GM12878 (cell line): ENCODE measurements around the gene FAM118A. TPM values are rescaled to one million over a fixed set of nuclear protein-coding genes. Genes with fewer than 3 reads are reported as not detected.

Experiments
- ATAC-seq: fragments of 200-7000 bp; cut with Tn5 transposase; 3 replicates; pipeline ENCODE4 v1.9.1; 2020; ENCODE audit warnings: mild to moderate bottlenecking, moderate library complexity
- BruUV-seq: library from RNA; stranded (reverse); fragments of 400-500 nt; replicated peaks from 2 replicates; lab custom pipeline; 2021; lab: Mats Ljungman, UMichigan
- CTCF ChIA-PET: fragments of 300-600 bp; sonication (Branson Sonifier 250); formaldehyde crosslinking; extraction: SDS; loops from one replicate; lab custom pipeline; 2021; ENCODE audit warnings: inconsistent platforms; lab: Yijun Ruan, JAX
- POLR2A ChIA-PET: fragments of 350-600 bp; formaldehyde crosslinking; extraction: SDS; loops from one replicate; lab custom pipeline; 2021; ENCODE audit warnings: inconsistent platforms; lab: Charles Lee
- RAD21 ChIA-PET: fragments of 300-600 bp; sonication (Branson Sonifier 250); formaldehyde crosslinking; loops from one replicate; lab custom pipeline; 2023; ENCODE audit warnings: antibody characterized with exemption; ENCODE audit not compliant: unreplicated experiment; lab: Charles Lee
- SMC1A ChIA-PET: fragments of 300-600 bp; sonication (Branson Sonifier 250); formaldehyde crosslinking; loops from one replicate; lab custom pipeline; 2023; ENCODE audit not compliant: unreplicated experiment, uncharacterized antibody; lab: Charles Lee
- DNase-seq: peaks from one replicate; pipeline ENCODE4 v3.0.0-alpha.2; 2011; ENCODE audit warnings: low read depth, low spot score
- FAIRE-seq: peaks from 3 replicates; lab custom pipeline; 2011; peaks lifted over from hg19 to GRCh38; lab: Jason Lieb, UNC
- H2AFZ ChIP-seq: 2 replicates; pipeline ENCODE4 v1.6.0; 2011; ENCODE audit warnings: low read depth, low read length, control low read depth; ENCODE audit not compliant: control insufficient read depth
- H3K27ac ChIP-seq: 2 replicates; pipeline ENCODE4 v1.5.1; 2011; ENCODE audit warnings: control low read depth; ENCODE audit not compliant: control insufficient read depth, insufficient read depth
- H3K27me3 ChIP-seq, 2 experiments: replicated peaks in 1 of 2; 2 replicates each; pipeline versions ENCODE4 v1.6.0 to v1.6.1; 2011; ENCODE audit warnings: low read length in 1 of 2; ENCODE audit not compliant: control insufficient read depth in 2 of 2, insufficient read depth in 2 of 2
- H3K36me3 ChIP-seq, 2 experiments: 2 replicates each; pipeline ENCODE4 v1.5.1; 2011; ENCODE audit warnings: low read length in 1 of 2; ENCODE audit not compliant: control insufficient read depth in 2 of 2, insufficient read depth in 2 of 2
- H3K4me1 ChIP-seq: 2 replicates; pipeline ENCODE4 v1.6.1; 2011; ENCODE audit warnings: mild to moderate bottlenecking, low read length, moderate library complexity, mixed read lengths; ENCODE audit not compliant: control insufficient read depth, insufficient read depth
- H3K4me2 ChIP-seq: 2 replicates; pipeline ENCODE4 v1.6.0; 2011; ENCODE audit warnings: control low read depth; ENCODE audit not compliant: control insufficient read depth, insufficient read depth
- H3K4me3 ChIP-seq: fragments of 200-600 bp; sonication (generic); 2 replicates; pipeline ENCODE4 v1.5.1; 2016
- H3K79me2 ChIP-seq: 2 replicates; pipeline ENCODE4 v1.6.0; 2011; ENCODE audit warnings: low read length; ENCODE audit not compliant: control insufficient read depth, insufficient read depth
- H3K9ac ChIP-seq: 2 replicates; pipeline ENCODE4 v1.8.0; 2011; ENCODE audit warnings: low read length, control low read depth, mixed read lengths; ENCODE audit not compliant: control insufficient read depth, insufficient read depth
- H3K9me3 ChIP-seq: replicated peaks from 3 replicates; pipeline ENCODE4 v1.5.1; 2011; ENCODE audit warnings: mild to moderate bottlenecking, low read length; ENCODE audit not compliant: control insufficient read depth, insufficient read depth
- H4K20me1 ChIP-seq: 2 replicates; pipeline ENCODE4 v1.6.0; 2011; ENCODE audit not compliant: control insufficient read depth, insufficient read depth
- ATF7 ChIP-seq: fragments of 450-650 bp; IDR thresholded peaks from 2 replicates; pipeline ENCODE4 v1.6.1; 2016; ENCODE audit warnings: low read depth, mild to moderate bottlenecking
- HDGF ChIP-seq: fragments of 450-650 bp; IDR thresholded peaks from 2 replicates; pipeline ENCODE4 v1.6.1; 2016; ENCODE audit warnings: antibody characterized with exemption
- IKZF1 ChIP-seq: fragments of 450-650 bp; conservative IDR thresholded peaks from 2 replicates; pipeline ENCODE4 v1.6.1; 2017; ENCODE audit warnings: antibody characterized with exemption, mild to moderate bottlenecking
- IKZF2 ChIP-seq, 2 experiments: fragments of 450-650 bp; IDR thresholded peaks; 2 replicates each; pipeline ENCODE4 v1.6.1; 2017; ENCODE audit warnings: mild to moderate bottlenecking in 2 of 2, moderate library complexity in 2 of 2
- MEF2B ChIP-seq: fragments of 450-650 bp; IDR thresholded peaks from 2 replicates; pipeline ENCODE4 v1.6.1; 2018; ENCODE audit warnings: mild to moderate bottlenecking, moderate library complexity; ENCODE audit not compliant: partially characterized antibody, poor library complexity, severe bottlenecking
- MTA2 ChIP-seq: fragments of 450-650 bp; IDR thresholded peaks from 2 replicates; pipeline ENCODE4 v1.6.1; 2016; ENCODE audit warnings: low read depth, mild to moderate bottlenecking, moderate library complexity
- NBN ChIP-seq: fragments of 450-650 bp; IDR thresholded peaks from 2 replicates; pipeline ENCODE4 v1.6.1; 2016
- NFYA ChIP-seq: IDR thresholded peaks from 2 replicates; pipeline ENCODE4 v1.6.1; 2011; ENCODE audit warnings: low read depth, mild to moderate bottlenecking, low read length, improper control_type of control experiment, borderline replicate concordance
- PAX5 ChIP-seq: IDR thresholded peaks from 2 replicates; pipeline ENCODE4 v1.6.1; 2011; ENCODE audit warnings: low read depth, low read length, borderline replicate concordance
- PML ChIP-seq: IDR thresholded peaks from 2 replicates; pipeline ENCODE4 v1.6.1; 2012; ENCODE audit warnings: low read length, inconsistent platforms
- POU2F2 ChIP-seq: IDR thresholded peaks from 3 replicates; pipeline ENCODE4 v1.6.1; 2011; ENCODE audit warnings: low read depth, mild to moderate bottlenecking, low read length, borderline replicate concordance
- RUNX3 ChIP-seq: IDR thresholded peaks from 2 replicates; pipeline ENCODE4 v1.6.1; 2012; ENCODE audit warnings: low read length, inconsistent platforms
- SIX5 ChIP-seq: IDR thresholded peaks from 2 replicates; pipeline ENCODE4 v1.6.1; 2011; ENCODE audit warnings: mild to moderate bottlenecking, low read depth, low read length, moderate library complexity; ENCODE audit not compliant: severe bottlenecking
- WGBS: methylation state at CpG from one replicate; pipeline ENCODE4 v1.1.6; 2016; ENCODE audit warnings: low lambda C conversion rate; ENCODE audit not compliant: insufficient replicate concordance, insufficient coverage; ENCODE audit errors: missing lambda C conversion rate; 5-methylcytosine and 5-hydroxymethylcytosine counted together
- in situ Hi-C: fragments of 300-500 bp; cut with MboI; formaldehyde crosslinking; loops from 9 replicates; pipeline ENCODE4 v1.14.3; 2018; ENCODE audit warnings: mixed read lengths
- intact Hi-C: fragments of 100-400 bp; cut with micrococcal nuclease; formaldehyde crosslinking; loops from one replicate; pipeline ENCODE4 v1.14.2; 2022; ENCODE audit not compliant: unreplicated experiment
- polyA plus RNA-seq, 11 experiments: library from polyadenylated mRNA; depleted of rRNA in 4 of 11; unstranded in 6 of 11; stranded (reverse) in 5 of 11; fragments of >200 nt; fragmentation: Nextera tagmentation in 4 of 11; fragmentation: Illumina TruSeq in 1 of 11; extraction: Ambion mirVana in 4 of 11; extraction: Trizol in 1 of 11; gene quantifications; 1 replicate in 1 of 11; 2 replicates in 10 of 11; pipeline versions ENCODE4 v1.2.1 to v1.2.3, GENCODE V29; 2011 to 2016; ENCODE audit warnings: inconsistent platforms in 2 of 11, missing spikeins in 2 of 11, low read depth in 1 of 11
- total RNA-seq, 4 experiments: library from RNA; depleted of rRNA in 3 of 4; stranded (reverse); fragments of >200 nt in 3 of 4; fragmentation: Illumina TruSeq in 1 of 4; extraction: Trizol in 1 of 4; gene quantifications; 2 replicates each; pipeline versions ENCODE4 v1.2.1 to v1.2.3, GENCODE V29; 2013 to 2021
- TF ChIP-seq, protein P1 (sequence below): fragments of 450-650 bp; IDR thresholded peaks from 2 replicates; pipeline ENCODE4 v1.6.1; 2016; ENCODE audit warnings: mild to moderate bottlenecking
- TF ChIP-seq, protein P2 (sequence below): fragments of 450-650 bp; IDR thresholded peaks from 2 replicates; pipeline ENCODE4 v1.6.1; 2017; ENCODE audit warnings: antibody characterized with exemption, mild to moderate bottlenecking, moderate library complexity
- TF ChIP-seq, protein P3 (sequence below): IDR thresholded peaks from 2 replicates; pipeline ENCODE4 v1.6.1; 2011; ENCODE audit warnings: borderline replicate concordance, low read depth, mild to moderate bottlenecking, moderate library complexity, low read length; ENCODE audit not compliant: insufficient read depth, poor library complexity, severe bottlenecking

FAM118A gene
- total and polyA plus RNA-seq, 10 of the 15 experiments (the other 5 are each of a cell fraction or from before 2014, with no cell fraction given), result 17.4 to 332 (median 56.6) TPM

DNA sequence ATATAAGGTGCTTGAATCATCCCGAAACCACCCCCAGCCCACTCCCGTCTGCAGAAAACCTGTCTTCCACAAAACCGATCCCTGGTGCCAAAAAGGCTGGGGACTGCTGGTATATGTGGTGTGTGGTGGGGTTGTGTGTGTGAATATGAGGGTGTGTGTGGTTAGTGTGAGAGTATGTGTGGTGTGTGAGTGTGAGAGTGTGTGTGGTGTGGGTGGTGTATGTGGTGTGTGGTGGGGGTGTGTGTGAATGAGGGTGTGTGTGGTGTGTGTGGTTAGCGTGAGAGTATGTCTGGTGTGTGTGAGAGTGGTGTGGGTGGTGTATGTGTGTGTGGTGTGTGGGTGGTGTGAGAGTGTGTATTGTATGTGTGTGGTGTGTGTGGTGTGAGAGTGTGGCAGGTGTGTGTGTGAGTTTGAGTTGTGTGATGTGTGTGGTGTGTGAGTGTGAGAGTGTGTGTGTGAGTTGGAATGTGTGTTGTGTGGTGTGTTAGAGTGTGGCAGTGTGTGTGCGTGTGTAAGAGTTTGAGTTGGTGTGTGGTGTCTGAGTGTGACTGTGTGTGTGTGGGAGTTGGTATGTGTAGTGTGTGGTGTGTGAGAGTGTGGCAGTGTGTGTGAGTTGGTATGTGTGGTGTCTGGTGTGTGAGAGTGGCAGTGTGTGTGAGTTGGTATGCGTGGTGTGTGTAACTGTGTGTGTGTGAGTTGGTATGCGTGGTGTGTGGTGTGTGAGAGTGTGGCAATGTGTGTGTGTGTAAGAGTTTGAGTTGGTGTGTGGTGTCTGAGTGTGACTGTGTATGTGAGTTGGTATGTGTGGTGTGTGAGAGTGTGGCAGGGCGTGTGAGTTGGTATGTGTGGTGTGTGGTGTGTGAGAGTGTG lies 18.4 kb upstream of the FAM118A start:
- WGBS, result 70% methylated on average over 8 of the region's 8 CpGs
- ChIA-PET RAD21 (no interaction called here), SMC1A (no interaction called here), CTCF (no interaction called here), POLR2A (no interaction called here)
- Histone ChIP-seq H3K4me1 (peaks cover 26% of the 10 kb centered on the region), H3K27ac (no peak overlapping the region), H2AFZ (no peak overlapping the region), H3K4me3 (no peak overlapping the region), H3K4me2 (no peak overlapping the region), H3K27me3 (no peaks in the 10 kb centered on the region), H3K36me3 (no peaks in the 10 kb centered on the region), H3K9me3 (no peaks in the 10 kb centered on the region), H3K9ac (no peak overlapping the region), H4K20me1 (no peaks in the 10 kb centered on the region; the same call in 1 of the 2 replicates), H3K79me2 (no peaks in the 10 kb centered on the region)
- no TSS peak for BruUV-seq
- intact Hi-C loops (no loop called here), in situ Hi-C loops (no loop called here)
- FAIRE-seq (peak; percentile 92), DNase-seq (no peak), ATAC-seq (no peak)
- peak; percentile 72; the same call in 1 of the 2 replicates for TF ChIP-seq HDGF
- no peak for TF ChIP-seq PML
- TF ChIP-seq PAX5, result peak; percentile 69; the same call in 1 of the 2 replicates
- peak; percentile 13 for TF ChIP-seq MEF2B
- 0 out of 2 replicates have a peak, but pooled peaks have one; percentile 4 for TF ChIP-seq RUNX3
- peak; percentile 24; the same call in 1 of the 3 replicates for TF ChIP-seq POU2F2
- no peak for TF ChIP-seq IKZF1
- TF ChIP-seq, protein P1, sequence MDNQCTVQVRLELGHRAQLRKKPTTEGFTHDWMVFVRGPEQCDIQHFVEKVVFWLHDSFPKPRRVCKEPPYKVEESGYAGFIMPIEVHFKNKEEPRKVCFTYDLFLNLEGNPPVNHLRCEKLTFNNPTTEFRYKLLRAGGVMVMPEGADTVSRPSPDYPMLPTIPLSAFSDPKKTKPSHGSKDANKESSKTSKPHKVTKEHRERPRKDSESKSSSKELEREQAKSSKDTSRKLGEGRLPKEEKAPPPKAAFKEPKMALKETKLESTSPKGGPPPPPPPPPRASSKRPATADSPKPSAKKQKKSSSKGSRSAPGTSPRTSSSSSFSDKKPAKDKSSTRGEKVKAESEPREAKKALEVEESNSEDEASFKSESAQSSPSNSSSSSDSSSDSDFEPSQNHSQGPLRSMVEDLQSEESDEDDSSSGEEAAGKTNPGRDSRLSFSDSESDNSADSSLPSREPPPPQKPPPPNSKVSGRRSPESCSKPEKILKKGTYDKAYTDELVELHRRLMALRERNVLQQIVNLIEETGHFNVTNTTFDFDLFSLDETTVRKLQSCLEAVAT, result peak; percentile 95
- peak; percentile 74 for TF ChIP-seq ATF7
- TF ChIP-seq, protein P2, sequence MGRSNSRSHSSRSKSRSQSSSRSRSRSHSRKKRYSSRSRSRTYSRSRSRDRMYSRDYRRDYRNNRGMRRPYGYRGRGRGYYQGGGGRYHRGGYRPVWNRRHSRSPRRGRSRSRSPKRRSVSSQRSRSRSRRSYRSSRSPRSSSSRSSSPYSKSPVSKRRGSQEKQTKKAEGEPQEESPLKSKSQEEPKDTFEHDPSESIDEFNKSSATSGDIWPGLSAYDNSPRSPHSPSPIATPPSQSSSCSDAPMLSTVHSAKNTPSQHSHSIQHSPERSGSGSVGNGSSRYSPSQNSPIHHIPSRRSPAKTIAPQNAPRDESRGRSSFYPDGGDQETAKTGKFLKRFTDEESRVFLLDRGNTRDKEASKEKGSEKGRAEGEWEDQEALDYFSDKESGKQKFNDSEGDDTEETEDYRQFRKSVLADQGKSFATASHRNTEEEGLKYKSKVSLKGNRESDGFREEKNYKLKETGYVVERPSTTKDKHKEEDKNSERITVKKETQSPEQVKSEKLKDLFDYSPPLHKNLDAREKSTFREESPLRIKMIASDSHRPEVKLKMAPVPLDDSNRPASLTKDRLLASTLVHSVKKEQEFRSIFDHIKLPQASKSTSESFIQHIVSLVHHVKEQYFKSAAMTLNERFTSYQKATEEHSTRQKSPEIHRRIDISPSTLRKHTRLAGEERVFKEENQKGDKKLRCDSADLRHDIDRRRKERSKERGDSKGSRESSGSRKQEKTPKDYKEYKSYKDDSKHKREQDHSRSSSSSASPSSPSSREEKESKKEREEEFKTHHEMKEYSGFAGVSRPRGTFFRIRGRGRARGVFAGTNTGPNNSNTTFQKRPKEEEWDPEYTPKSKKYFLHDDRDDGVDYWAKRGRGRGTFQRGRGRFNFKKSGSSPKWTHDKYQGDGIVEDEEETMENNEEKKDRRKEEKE, result no peak
- TF ChIP-seq SIX5, result no peak
- peak; percentile 71; the same call in 1 of the 2 replicates for TF ChIP-seq NBN
- TF ChIP-seq, protein P3, sequence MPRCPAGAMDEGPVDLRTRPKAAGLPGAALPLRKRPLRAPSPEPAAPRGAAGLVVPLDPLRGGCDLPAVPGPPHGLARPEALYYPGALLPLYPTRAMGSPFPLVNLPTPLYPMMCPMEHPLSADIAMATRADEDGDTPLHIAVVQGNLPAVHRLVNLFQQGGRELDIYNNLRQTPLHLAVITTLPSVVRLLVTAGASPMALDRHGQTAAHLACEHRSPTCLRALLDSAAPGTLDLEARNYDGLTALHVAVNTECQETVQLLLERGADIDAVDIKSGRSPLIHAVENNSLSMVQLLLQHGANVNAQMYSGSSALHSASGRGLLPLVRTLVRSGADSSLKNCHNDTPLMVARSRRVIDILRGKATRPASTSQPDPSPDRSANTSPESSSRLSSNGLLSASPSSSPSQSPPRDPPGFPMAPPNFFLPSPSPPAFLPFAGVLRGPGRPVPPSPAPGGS, result peak; percentile 53
- peak in 1 of 2 experiments; percentile 29; a peak in 2 of 4 replicates for TF ChIP-seq IKZF2 (IDR thresholded peaks at IDR 0.05)
- peak; percentile 59; the same call in 1 of the 2 replicates for TF ChIP-seq MTA2
- no peak for TF ChIP-seq NFYA
